ENCODE data around the gene FARS2.

DNA sequence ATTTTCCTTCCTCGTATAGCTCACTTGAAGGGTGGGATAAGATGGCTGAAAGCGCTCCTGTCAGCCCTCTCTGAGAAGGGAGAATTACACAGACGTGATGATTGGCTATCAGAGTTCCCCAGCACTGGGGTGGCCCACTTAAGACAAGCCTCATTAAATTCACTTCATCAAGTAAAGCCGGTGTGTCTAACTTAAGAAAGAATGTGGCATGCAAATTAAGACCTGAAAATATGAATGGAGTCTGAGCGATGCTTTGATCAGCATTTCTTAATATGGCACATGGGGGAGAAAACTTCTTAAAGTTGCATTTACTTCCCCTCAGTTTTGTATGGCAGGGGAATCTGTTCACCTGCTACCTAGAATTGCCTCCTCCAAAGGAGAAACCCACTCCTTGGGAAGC is 369.3 kb downstream of the FARS2 start:
- TF ChIP-seq POLR2A (IDR thresholded peaks at IDR 0.05) (no peak), CTCF (IDR thresholded peaks at IDR 0.05) (no peak), POLR2AphosphoS5 (IDR thresholded peaks at IDR 0.05) (no peak)
